Fibroblast of villous mesenchyme (primary cell): ENCODE results near the gene MOSPD2. TPM values are rescaled to one million over a fixed set of nuclear protein-coding genes. Genes with fewer than 3 reads are reported as not detected.
A peak's percentile ranks its signal among the peaks of the same experiment; 100 is the strongest.

Source experiments
- DNase-seq: peaks from one replicate; pipeline ENCODE4 v3.0.0-alpha.2; 2010; ENCODE audit warnings: low read depth
- H3K4me3 ChIP-seq: 2 replicates; pipeline ENCODE4 v1.5.1; 2011; ENCODE audit warnings: low read depth, mild to moderate bottlenecking, low read length
- total RNA-seq: library from RNA; depleted of rRNA; stranded (reverse); fragments of >200 nt; gene quantifications from 2 replicates; pipeline ENCODE4 v1.2.3, GENCODE V29; 2012
- TF ChIP-seq, protein P1 (sequence below): IDR thresholded peaks from 2 replicates; pipeline ENCODE4 v1.5.1; 2012; ENCODE audit warnings: low read depth, mild to moderate bottlenecking, low read length; ENCODE audit not compliant: insufficient read depth

Gene MOSPD2
- total RNA-seq, result 22.9 and 61.3 TPM in 2 replicates

DNA sequence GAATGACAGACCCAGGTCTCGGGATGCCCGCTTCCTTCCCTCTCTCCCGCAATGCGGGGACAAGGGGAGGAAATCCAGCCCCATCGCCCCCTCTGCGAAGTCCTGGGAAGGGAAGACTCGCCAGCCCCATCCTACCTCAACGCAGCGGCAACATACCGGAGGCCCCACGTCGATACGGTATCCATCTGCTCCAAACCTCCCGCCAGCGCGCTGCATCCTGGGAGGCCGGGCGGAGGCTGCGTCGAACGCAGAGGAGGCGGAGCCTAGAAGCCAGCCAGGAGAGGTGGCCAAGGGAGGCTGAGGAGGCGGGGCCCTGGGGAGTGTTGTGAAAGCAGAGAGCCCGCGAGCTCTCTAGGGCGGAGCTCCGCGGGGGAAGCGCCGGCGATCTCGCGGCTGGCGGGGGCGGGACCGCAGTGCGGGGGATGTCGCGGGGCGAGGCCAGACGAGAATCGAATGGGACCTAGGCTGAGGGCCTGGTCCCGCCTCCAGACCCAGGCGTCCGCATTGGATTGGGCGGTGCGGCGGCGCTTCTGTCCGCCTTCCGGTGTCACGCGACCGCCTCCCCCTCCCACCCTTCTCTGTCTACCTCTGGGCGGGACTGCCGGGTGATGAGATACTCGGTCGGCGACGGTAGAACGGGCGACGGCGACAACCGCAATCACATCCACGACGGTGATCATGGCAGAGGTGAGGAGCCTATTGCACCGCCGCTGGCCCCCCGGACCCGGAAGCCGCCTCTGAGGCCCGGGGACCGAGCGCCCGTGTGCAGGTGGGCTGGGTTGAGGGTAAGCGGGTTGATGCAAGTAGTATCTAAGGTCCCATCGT is at the start of gene MOSPD2, which contains the start of gene FANCB:
Gene MOSPD2 (plus strand): TSS at position 571 of the 825 bp plus-strand sequence. CDS start 108 bp downstream, at position 679.
Gene FANCB (minus strand): TSS at position 219 of the 825 bp plus-strand sequence. CDS start 7,559 bp downstream, outside the sequence.
- H3K4me3 ChIP-seq, result peak within 1 kb of the TSS; percentile 86
- TF ChIP-seq, protein P1, sequence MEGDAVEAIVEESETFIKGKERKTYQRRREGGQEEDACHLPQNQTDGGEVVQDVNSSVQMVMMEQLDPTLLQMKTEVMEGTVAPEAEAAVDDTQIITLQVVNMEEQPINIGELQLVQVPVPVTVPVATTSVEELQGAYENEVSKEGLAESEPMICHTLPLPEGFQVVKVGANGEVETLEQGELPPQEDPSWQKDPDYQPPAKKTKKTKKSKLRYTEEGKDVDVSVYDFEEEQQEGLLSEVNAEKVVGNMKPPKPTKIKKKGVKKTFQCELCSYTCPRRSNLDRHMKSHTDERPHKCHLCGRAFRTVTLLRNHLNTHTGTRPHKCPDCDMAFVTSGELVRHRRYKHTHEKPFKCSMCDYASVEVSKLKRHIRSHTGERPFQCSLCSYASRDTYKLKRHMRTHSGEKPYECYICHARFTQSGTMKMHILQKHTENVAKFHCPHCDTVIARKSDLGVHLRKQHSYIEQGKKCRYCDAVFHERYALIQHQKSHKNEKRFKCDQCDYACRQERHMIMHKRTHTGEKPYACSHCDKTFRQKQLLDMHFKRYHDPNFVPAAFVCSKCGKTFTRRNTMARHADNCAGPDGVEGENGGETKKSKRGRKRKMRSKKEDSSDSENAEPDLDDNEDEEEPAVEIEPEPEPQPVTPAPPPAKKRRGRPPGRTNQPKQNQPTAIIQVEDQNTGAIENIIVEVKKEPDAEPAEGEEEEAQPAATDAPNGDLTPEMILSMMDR, result no peak
- peak; percentile 95 for DNase-seq

DNA sequence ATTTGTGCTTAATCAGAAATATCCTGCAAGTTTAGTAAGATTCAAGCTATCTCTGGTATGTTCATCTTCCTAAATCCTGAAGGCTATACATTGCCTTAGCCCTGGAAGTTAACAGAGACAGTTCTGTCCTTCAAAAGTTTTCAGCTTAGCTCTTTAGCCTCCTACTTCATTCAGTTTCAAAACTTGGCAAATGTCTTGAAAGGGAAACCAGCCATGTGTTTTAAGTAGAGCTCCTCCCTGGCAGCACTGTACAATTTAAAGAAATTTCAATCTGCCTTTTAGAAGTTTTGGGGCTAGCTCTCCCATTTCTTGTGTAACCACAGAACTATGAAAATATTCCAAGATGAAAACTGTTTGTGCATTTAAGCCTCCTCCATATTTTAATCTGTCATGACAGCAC is 47.4 kb upstream of the MOSPD2 start:
- H3K4me3 ChIP-seq, result no peak overlapping the region
- DNase-seq, result peak; percentile 5
- TF ChIP-seq, protein P1, result no peak

DNA sequence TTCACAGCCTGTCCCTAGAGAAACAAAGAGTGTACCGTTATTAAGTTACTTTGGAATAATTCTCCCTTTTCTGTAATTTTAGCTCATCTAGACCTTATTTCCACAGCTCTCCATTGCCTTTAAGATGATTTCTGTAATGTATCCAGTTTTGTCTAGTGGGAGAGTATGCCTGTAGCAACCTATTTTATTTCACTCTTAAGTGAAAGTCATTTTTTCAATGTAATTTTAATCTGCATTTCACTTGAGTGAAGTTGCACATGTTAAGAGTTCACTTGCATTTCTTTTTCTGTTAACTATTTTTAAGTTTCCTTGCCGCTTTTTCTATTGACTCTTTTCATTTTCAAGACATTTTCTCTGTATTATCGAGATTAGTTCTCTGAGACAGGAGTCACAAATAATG is 46.9 kb upstream of the MOSPD2 start:
- TF ChIP-seq, protein P1, result no peak
- H3K4me3 ChIP-seq, result no peak overlapping the region
- DNase-seq, result no peak

DNA sequence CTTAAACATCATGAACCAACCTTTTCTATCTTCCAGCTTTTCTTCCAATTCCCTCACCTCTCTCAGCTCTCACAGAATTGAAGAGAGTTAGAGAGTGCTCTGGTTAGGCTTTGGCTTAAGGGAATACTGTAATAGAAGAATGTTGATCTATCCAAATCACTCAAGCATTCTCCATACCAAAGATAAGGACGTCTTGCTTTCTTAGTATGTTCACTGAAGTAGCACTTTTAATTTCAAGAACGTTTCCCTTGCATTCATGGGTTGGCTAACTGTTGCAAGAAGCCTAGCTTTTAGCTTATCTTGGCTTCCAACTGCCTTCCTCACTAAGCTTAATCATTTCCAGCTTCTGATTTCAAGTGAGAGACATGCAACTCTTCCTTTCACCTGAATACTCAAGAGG is 43.6 kb upstream of the MOSPD2 start:
- DNase-seq, result no peak
- no peak overlapping the region for H3K4me3 ChIP-seq
- TF ChIP-seq, protein P1, result no peak

DNA sequence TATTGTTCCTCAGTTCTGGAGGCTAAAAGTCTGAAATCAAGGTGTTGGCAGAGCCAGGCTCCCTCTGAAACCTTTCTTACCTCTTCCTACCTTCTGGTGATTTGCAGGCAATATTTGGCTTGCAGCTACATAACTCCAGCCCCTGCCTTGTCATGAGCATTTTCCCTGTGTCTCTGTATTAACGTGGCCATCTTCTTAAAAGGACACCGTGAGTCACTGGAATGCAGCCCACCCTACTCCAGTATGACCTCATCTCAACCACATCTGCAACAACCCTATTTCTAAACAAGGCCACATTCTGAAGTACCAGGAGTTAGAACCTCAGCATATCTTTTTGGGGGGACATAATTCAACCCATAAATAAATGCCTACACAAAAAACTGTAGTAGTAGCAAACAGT is 41.1 kb upstream of the MOSPD2 start:
- DNase-seq, result peak; percentile 36
- no peak overlapping the region for H3K4me3 ChIP-seq
- TF ChIP-seq, protein P1, result no peak

DNA sequence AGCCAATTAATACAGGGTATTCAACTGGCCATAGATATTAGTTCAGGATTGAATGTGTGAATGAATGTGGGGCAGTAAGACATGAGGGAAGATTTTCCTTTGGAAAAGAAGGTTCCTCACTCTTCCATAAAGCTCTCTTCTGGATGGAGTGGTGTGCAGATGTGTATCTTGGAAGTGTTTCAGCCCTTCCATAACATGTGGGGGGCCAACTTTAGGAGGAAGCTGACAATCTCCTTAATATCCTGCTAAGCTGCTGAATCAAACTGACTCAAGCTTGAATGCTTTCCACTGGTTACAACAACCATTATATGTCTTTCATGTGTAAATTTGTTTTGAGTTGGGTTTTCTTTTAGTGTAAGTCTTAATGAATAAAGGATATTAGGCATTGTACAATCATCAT is 40.6 kb upstream of the MOSPD2 start:
- no peak overlapping the region for H3K4me3 ChIP-seq
- TF ChIP-seq, protein P1, result no peak
- DNase-seq, result no peak
